ENCODE measurements around the gene LSP1.

The LSP1 gene

DNA sequence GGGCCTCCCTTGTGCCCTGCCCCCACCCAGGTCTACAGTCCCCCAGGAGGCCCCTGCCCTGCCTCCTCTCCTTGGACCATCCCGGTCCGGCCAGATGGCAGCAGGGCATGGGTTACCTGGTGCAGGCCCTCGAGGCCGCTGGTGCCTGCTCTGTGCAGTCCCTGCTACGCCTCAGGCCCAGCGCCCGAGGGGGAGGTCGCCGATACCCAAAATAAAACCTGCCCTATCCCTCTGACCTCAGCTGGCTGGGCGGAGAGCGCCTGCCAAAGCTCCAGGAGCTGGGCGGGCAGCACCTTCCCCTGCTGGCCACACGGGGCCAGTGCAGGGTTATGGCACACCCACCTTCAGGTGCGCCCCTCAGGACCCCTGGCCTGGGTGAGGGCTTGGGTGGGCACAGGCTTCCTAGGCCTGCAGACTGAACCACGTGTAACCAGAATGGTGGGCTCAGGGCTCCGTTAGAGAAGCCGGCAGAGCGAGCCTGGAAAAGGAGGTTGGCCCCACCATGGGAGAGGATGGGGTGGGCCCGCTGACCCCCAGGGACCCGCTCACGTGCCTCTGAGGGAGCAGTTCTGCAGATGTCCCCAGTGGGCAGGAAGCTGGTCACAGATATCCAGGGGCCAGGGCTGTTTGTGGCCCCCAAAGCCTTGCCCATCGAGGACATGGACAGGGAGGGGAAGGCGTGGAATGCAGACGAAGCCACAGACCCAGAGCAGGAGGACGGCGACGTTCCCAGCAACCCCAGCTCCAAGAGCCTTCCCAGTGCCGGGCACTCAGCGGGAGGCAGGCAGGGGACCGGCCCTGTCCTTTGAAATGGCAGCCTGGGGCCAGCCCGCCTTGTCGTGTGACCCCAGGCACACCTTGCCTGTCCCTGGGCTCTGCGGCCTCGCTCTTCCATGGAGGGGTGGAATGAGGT lies 64.9 kb downstream of the LSP1 start:
- no peak for DNase-seq (ENCODE audit: low spot score)

- DNase-seq (ENCODE audit: low spot score) = no peak
Measured at GRCh38 chr11:1918436-1919315, 65.8 kb downstream of the LSP1 start.

DNA sequence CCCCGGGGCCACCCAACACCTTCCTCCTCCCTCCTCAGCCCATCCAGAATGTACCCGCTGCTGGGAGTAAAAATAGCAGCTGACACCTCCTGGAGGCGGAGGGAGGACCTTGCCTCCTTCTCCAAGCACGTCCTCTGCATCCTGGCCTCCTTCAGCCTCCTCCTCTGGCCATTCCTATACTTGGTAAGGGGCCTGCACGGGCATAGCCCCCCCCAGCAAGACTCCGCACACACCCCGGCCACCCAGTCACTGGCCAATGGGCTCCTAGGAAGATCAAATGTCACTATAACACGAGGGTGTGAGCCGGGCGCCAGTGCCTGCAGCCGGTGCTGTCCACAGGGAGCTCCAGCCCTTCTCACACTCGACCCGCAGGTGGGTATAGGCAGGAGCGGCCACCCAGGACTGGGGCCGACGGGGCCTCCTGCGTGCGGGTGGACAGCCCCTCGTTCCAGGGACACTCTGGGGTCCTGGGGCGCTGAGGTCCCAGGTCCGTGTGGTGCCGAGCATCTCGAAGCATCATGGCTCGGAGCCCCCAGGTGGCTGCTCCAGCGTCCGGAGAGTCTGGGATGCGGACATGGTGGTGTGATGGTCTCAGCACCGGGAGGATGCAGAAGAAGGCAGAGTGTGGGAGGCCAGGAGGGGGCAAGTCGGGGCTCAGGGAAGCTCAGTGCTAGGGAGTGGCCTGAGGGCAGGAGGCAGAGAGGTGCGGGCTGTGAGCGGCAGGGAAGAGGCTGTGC lies 66.7 kb downstream of the LSP1 start, which contains the start of gene TNNT3:
Gene TNNT3, plus strand, starts transcription at position 313 of the 737 bp plus-strand sequence. CDS start 3,172 bp downstream, outside the sequence.
- DNase-seq (ENCODE audit: low spot score) = no peak

DNA sequence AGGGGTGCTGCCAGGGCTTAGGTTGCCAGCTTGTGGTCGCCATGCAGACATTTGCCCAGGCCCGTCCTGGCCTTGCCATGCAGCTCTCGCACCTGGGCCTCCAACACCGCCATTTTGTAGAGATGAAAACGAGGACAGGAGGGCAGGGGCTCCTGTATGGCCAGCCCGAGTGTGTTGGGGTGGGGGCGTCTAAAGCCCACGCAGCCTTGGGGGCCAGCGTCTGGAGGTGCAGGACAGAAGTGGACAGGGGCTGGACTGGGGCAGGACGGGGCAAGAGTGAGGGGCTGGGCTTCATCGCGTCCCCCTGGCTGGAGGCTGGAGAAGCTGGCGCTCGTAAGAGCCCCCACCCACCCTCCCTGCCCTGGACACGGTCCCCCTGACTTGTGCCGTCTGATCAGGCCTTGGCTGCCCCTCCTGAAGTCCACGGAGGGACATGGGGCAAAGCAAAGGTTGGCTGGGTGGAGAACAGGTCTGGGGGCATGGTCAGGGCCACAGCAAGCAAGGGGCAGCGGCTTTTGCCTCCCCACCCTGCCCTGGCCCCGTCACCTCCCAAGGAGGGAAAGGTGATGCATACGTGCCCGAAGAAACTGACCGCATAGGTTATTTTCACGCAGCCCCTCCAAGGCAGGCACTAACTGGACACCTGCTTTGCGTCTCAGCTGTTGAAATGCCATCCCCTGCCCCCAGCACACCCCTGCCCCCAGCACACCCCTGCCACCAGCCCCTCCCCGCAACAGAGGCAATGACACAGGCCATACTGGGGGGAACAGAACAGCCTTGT lies 67.4 kb downstream of the LSP1 start:
- DNase-seq (ENCODE audit: low spot score) = no peak

DNA sequence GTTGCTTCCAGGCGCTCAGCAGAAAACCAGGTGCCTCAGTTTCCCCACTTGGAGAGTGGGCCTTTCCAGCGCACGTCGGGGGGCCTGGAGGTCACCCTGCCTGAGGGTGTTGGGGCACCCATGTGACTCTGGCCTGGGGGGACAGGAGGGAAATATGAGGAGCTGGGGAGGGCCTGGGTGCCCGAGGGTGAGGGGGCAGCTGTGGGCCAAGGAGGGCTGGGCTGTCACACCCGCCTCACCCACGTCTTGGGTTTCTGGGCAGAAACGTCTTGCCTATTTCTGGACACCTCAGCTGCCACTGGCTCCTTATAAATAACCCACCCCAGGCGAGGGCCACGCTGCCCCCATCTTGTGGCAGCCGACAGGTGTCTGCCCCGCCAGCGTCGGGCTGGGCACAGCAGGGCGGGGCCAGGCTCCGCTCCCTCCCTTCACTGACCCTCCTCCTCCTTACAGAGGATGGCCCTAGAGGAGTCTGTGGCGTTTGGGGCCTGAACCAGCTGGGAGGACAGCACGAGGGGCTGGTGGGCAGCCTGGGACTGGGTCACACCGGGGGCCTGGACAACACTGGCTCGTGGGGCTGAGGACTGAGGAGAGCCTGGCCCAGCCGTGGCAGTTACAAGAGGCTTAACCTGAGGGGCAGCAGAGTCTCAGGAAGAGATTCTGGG lies 68.2 kb downstream of the LSP1 start:
- DNase-seq (ENCODE audit: low spot score) = no peak

- DNase-seq (ENCODE audit: low spot score) = no peak
Measured at GRCh38 chr11:1921574-1922141, 68.8 kb downstream of the LSP1 start.

DNA sequence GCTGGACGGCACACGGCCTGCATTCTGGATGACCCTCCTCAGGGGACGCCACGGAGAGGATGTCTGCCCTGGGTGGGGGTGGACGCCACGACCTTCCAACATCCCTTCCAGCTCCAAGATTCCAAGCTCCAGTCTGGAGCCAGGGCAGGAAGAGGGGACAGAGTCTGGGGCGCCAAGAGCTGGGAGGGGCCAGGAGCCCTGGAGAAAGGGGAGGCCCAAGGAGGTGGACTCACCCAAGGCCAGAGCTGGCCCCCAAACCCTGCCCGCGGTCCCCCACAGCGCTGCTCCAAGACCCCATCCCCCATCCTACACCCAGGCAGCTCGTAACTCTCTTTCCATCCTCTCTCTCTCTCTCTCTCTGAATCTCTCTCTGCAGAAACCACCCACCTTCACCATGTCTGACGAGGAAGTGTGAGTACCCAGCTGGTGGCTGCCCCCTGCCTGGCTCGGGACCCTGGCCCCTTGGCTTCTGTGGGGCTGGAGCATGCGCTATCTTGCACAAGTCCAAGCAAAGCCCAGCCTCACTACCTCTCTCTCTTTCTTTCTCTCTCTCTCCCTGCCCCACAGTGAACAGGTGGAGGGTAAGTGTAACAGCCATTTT lies 69.7 kb downstream of the LSP1 start:
- DNase-seq (ENCODE audit: low spot score) = no peak

DNA sequence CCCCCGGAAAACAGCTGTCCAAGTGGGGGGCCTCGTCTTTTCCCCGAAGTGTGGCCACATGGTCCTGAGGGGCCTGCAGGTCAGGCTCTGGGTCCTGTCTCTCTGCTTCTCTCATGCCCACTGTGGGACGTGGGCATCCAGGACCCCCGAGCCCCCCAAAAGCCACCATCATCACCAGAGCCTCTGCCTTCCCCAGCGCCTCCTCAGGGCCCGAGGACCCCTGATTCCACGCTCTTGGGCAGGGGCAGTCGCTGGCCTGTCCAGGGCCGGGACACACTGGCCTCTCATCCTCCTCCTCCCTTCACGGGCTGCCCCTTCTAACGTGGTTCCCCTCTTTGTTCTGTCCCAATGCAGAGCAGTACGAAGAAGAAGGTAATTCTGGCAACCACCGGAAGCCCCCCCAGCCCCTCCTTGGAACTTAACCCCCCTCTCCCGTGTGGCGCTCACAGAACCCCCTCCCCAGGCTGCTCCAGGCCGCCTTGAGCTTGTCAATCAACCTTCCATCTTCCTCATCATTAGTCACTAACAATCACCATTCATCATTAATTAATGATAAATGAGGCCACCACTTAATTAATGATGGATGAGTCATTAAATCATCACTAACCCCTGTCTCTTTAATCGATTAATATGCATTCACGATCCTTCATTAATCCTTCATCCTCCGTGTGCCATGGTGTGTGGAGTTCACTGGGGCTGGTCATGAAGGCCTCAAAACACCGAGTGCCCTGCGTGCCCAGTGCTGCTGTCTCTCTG lies 70.5 kb downstream of the LSP1 start:
- DNase-seq (ENCODE audit: low spot score) = no peak

GRCh38 chr11:1924181-1924580 lies 71.3 kb downstream of the LSP1 start:
- DNase-seq (ENCODE audit: low spot score) = no peak

DNA sequence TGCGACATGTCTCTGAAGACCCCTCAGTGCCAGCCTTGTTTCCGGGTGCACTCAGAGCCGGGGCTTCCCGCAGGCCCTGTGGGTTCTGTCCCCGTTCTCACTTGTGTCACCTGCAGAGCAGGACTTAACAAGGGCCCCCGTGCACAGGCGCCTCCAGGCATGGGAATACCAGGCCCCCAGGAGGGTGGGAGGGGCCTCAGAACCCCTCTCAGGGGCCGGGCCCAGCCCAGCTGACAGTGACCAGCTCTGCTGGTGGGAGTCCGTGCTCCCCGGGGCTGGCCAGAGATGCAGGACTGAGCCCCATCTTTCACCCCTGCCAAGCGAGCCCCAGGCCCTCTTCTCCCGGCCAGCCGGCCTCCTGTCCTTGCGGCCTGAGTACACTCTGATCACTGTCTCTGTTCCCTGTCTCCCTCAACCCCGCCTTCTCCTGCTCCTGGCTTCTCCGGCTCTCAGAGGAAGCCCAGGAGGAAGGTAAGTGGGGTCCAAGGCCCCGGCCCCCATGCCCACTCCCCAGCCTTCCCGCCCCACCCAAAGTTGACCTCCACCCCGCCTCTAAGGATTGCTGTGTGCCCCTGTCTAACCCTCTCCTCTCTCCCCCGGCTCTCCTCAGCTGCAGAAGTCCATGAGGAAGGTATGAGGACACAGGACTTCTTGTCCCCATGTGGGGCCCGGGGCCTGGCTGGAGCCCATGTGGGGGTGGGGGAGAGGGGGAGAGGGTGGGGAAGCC lies 71.9 kb downstream of the LSP1 start:
- DNase-seq (ENCODE audit: low spot score) = no peak

- no peak for DNase-seq (ENCODE audit: low spot score)
Measured at GRCh38 chr11:1925373-1926155, 72.7 kb downstream of the LSP1 start.

GRCh38 chr11:1926156-1927025 lies 73.5 kb downstream of the LSP1 start:
- no peak for DNase-seq (ENCODE audit: low spot score)

DNA sequence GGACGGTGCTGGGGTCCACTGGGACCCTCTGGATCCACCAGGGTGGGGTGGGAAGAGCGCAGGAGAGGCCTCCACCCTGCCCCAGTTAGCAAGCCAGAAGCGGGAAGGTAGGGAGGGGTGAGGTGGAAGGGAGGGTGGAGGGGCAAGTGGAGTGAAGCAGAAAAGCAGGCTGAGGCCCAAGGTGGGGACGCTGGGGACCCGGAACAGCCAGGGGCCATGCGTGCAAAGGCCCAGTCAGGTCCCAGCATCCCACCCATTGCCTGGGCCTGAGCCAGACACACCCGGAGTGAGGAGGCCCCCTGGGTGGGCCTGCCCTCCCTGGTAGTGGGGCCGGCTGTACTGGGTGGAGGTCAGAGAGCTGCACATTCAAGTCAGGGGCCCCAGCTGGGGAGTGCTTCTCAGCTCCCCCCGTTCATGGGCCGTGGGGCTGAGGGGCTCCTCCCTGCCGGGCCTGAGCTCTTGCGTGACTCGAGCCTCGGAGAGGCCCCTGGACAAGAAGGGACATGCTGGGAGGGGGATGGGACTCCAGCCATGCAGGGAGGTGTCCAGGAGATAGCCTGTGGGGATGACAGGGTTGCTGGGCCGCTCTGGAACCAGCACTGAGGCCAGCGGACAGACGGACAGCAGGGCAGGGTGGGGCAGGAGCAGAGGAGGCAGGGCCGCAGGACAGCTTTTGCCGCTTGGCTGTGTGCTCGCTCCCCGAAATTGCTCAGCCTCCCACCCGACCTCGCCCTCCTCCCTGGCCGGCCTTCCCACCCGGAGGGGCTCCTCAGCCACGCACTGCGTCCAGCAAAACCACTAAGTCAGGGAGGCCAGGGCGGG lies 74.4 kb downstream of the LSP1 start:
- DNase-seq (ENCODE audit: low spot score) = no peak

GRCh38 chr11:1927848-1928469 lies 75.1 kb downstream of the LSP1 start:
- DNase-seq (ENCODE audit: low spot score) = no peak

GRCh38 chr11:1928470-1928890 lies 75.6 kb downstream of the LSP1 start:
- no peak for DNase-seq (ENCODE audit: low spot score)
